Heart left ventricle (tissue), 16 donors: ENCODE results near the gene UGT2A2. TPM values are rescaled to one million over a fixed set of nuclear protein-coding genes. Genes with fewer than 3 reads are reported as not detected.
A peak's percentile ranks its signal among the peaks of the same experiment; 100 is the strongest.

Experiments used
- ATAC-seq, 4 donors: fragments of 200-7000 bp; cut with Tn5 transposase; one replicate each; pipeline ENCODE4 v1.9.1; 2020 to 2022; ENCODE audit warnings: moderate library complexity in 4 of 4, mild to moderate bottlenecking in 3 of 4, moderate number of reproducible peaks in 1 of 4
- DNase-seq, 5 donors: peaks; one replicate each; pipeline ENCODE4 v3.0.0-alpha.2; 2020
- H3K27ac ChIP-seq, 12 donors: fragments of 200-600 bp; sonication (generic) in 4 of 12; one replicate each; pipeline versions ENCODE4 v1.5.0 to v1.8.0; 2016 to 2022; ENCODE audit warnings: mild to moderate bottlenecking in 2 of 12
- H3K27me3 ChIP-seq, 9 donors: fragments of 200-600 bp; sonication (generic) in 2 of 9; one replicate each; pipeline versions ENCODE4 v1.5.1 to v1.8.0; 2016 to 2022; ENCODE audit warnings: mild to moderate bottlenecking in 3 of 9
- H3K36me3 ChIP-seq, 9 donors: fragments of 200-600 bp; sonication (generic) in 2 of 9; one replicate each; pipeline versions ENCODE4 v1.5.0 to v1.8.0; 2018 to 2022; ENCODE audit warnings: mild to moderate bottlenecking in 2 of 9
- H3K4me1 ChIP-seq, 12 donors: fragments of 200-600 bp; sonication (generic) in 4 of 12; one replicate each; pipeline versions ENCODE4 v1.5.0 to v1.8.0; 2016 to 2022; ENCODE audit warnings: mild to moderate bottlenecking in 3 of 12
- H3K4me3 ChIP-seq, 12 donors: fragments of 200-600 bp; sonication (generic) in 4 of 12; one replicate each; pipeline versions ENCODE4 v1.5.0 to v1.8.0; 2017 to 2022; ENCODE audit warnings: mild to moderate bottlenecking in 9 of 12, moderate library complexity in 4 of 12
- H3K9me3 ChIP-seq, 12 donors: fragments of 200-600 bp; sonication (generic) in 4 of 12; one replicate each; pipeline versions ENCODE4 v1.5.0 to v1.8.0; 2016 to 2022; ENCODE audit warnings: mild to moderate bottlenecking in 1 of 12
- CTCF ChIP-seq, 12 donors: fragments of 200-600 bp; sonication (generic) in 4 of 12; IDR thresholded peaks; one replicate each; pipeline versions ENCODE4 v1.5.0 to v1.8.0; 2018 to 2022; ENCODE audit warnings: antibody characterized with exemption in 12 of 12, mild to moderate bottlenecking in 5 of 12
- POLR2A ChIP-seq, 2 donors: fragments of 450-650 bp; IDR thresholded peaks; one replicate each; pipeline ENCODE4 v1.6.1; 2017; ENCODE audit warnings: antibody characterized with exemption in 2 of 2, mild to moderate bottlenecking in 2 of 2, moderate library complexity in 2 of 2
- WGBS, 4 donors: extraction: QIAGEN DNeasy Blood & Tissue Kit in 2 of 4; methylation state at CpG; one replicate each; pipeline versions ENCODE4 v1.1.5 to v1.1.7; 2013 to 2018; 5-methylcytosine and 5-hydroxymethylcytosine counted together
- intact Hi-C, 10 donors: fragments of 100-400 bp; cut with DNase I; formaldehyde crosslinking; loops; one replicate each; pipeline versions ENCODE4 v1.11.1 to v1.14.2; 2022
- polyA plus RNA-seq, 2 donors: library from polyadenylated mRNA; stranded (reverse); fragments of 200-250 nt; gene quantifications; one replicate each; pipeline ENCODE4 v1.2.3, GENCODE V29; 2013
- total RNA-seq, 9 donors: library from RNA; depleted of rRNA in 2 of 9; stranded (reverse); fragments of >200 nt in 2 of 9; fragmentation: NEBNext Ultra II Directional in 3 of 9; extraction: Animal tissue kit (Norgen Biotek cat#: 25700) in 3 of 9; gene quantifications; one replicate each; pipeline versions ENCODE4 v1.1.0 to v1.2.4, GENCODE V29; 2016 to 2023
- donor health status: ischemic (EF 13 %, LVEDD 7.1; RV severe dilation, severe dysfunction).
- donor health status: healthy with polysubstance abuse.
- donor health status: DM: no; HTN: yes; CAD: no.
- donor health status: DM: no; HTN: no; CAD: no.
- donor health status: ischemic (EF 25% LVEDD 6.9; RV normal size, moderate dysfunction).
- donor health status: ischemic (EF 25% LVEDD 5.7; RV mildly dilated, moderate dysfunction).
- donor health status: healthy.
- donor health status: DM: yes; HTN: yes; CAD: no.
- donor health status: ischemic (EF 35%, LVEDD 5.7; RV mildly dilated, moderate dysfunction).
- donor health status: nonischemic (EF 11% LVEDD 7.7; RV severe dilation, severe dysfunction).
- donor health status: DM: yes; HTN: yes; CAD: no.
- donor health status: PGD.
- donor health status: ischemic (EF 29% LVEDD 5.4; RV normal size, mild dysfunction).
- donor health status: nonischemic (EF 23%, LVEDD 6.1; RV moderate dilation, normal function).

The UGT2A2 gene
- total and polyA plus RNA-seq, 11 donors, result not detected

GRCh38 chr4:69577245-69577644 is 62.2 kb downstream of the UGT2A2 start:
- 82 to 90% (median 86%) methylated on average over 1 of the region's 1 CpG for WGBS, 4 donors
- Histone ChIP-seq H3K9me3 (peaks cover 0 to 6% (median 0%) of the 10 kb centered on the region in 12 donors), H3K4me3 (no peak overlapping the region), H3K4me1 (no peaks in the 10 kb centered on the region), H3K27me3 (no peaks in the 10 kb centered on the region), H3K36me3 (no peaks in the 10 kb centered on the region), H3K27ac (no peak overlapping the region)
- intact Hi-C loops, result no loop called here
- TF ChIP-seq CTCF (IDR thresholded peaks at IDR 0.05), result no peak
- TF ChIP-seq POLR2A (IDR thresholded peaks at IDR 0.05), result no peak
- ATAC-seq (no peak), DNase-seq (no peak)

GRCh38 chr4:69576251-69576877 is 63.1 kb downstream of the UGT2A2 start:
- Histone ChIP-seq H3K27me3 (no peaks in the 10 kb centered on the region), H3K9me3 (peaks cover 0 to 6% (median 0%) of the 10 kb centered on the region in 12 donors), H3K4me3 (no peak overlapping the region), H3K36me3 (no peaks in the 10 kb centered on the region), H3K27ac (no peak overlapping the region), H3K4me1 (no peaks in the 10 kb centered on the region)
- intact Hi-C loops, result no loop called here
- DNase-seq, result peak in 1 of 5 donors; percentile 49
- ATAC-seq, result no peak
- TF ChIP-seq POLR2A (IDR thresholded peaks at IDR 0.05), result no peak
- TF ChIP-seq CTCF (IDR thresholded peaks at IDR 0.05), result no peak
- WGBS, 4 donors, result 94 to 98% (median 95%) methylated on average over 13 to 24 of the region's 24 CpGs

- H3K27me3 ChIP-seq, result no peaks in the 10 kb centered on the region
- WGBS, 4 donors, result 83 to 95% (median 89%) methylated on average over 1 of the region's 1 CpG
- no peak for DNase-seq
- ATAC-seq, result no peak
- no peaks in the 10 kb centered on the region for H3K36me3 ChIP-seq
- peaks cover 0 to 3% (median 0%) of the 10 kb centered on the region in 12 donors for H3K9me3 ChIP-seq
- H3K27ac ChIP-seq, result no peak overlapping the region
- no peak overlapping the region for H3K4me3 ChIP-seq
- TF ChIP-seq CTCF (IDR thresholded peaks at IDR 0.05) (no peak), POLR2A (IDR thresholded peaks at IDR 0.05) (no peak)
- intact Hi-C loops, result no loop called here
- H3K4me1 ChIP-seq, result no peaks in the 10 kb centered on the region
Observed at GRCh38 chr4:69568787-69569186, 70.7 kb downstream of the UGT2A2 start.

- DNase-seq (no peak), ATAC-seq (no peak)
- no peak for TF ChIP-seq CTCF (IDR thresholded peaks at IDR 0.05)
- TF ChIP-seq POLR2A (IDR thresholded peaks at IDR 0.05), result no peak
- 34 to 62% (median 52%) methylated on average over 2 of the region's 2 CpGs for WGBS, 4 donors
- Histone ChIP-seq H3K4me1 (no peaks in the 10 kb centered on the region), H3K27me3 (no peaks in the 10 kb centered on the region), H3K4me3 (no peak overlapping the region), H3K36me3 (no peaks in the 10 kb centered on the region), H3K9me3 (peaks cover 0 to 9% (median 0%) of the 10 kb centered on the region in 12 donors), H3K27ac (no peak overlapping the region)
- intact Hi-C loops, result no loop called here
Observed at GRCh38 chr4:69563424-69563823, 76.0 kb downstream of the UGT2A2 start.
